ENCODE data around the gene MINDY1.
A peak's percentile ranks its signal among the peaks of the same experiment; 100 is the strongest.

Gene MINDY1

GRCh38 chr1:151012684-151013471 lies 6.2 kb upstream of the MINDY1 start:
- Histone ChIP-seq H3K27me3 (ENCODE audit: control insufficient read depth in 5 of 5, insufficient read depth in 4 of 5, low read length in 5 of 5) (no peaks in the 10 kb centered on the region), H3K36me3 (ENCODE audit: control insufficient read depth in 5 of 5, insufficient read depth in 5 of 5, low read length in 5 of 5) (peaks cover under 1 to 7% (median 3%) of the 10 kb centered on the region in 5 donors), H3K27ac (ENCODE audit: low read depth, low read length) (no peak overlapping the region), H3K4me3 (ENCODE audit: low read depth in 1 of 5, low read length in 5 of 5) (no peak overlapping the region), H3K4me1 (ENCODE audit: control insufficient read depth in 5 of 5, insufficient read depth in 5 of 5, low read length in 5 of 5) (peaks cover 4 to 28% (median 25%) of the 10 kb centered on the region in 5 donors), H3K9me3 (ENCODE audit: control insufficient read depth in 5 of 5, low read length in 5 of 5) (no peaks in the 10 kb centered on the region), H3K9ac (ENCODE audit: low read length in 5 of 5) (no peak overlapping the region)

- Histone ChIP-seq H3K27me3 (ENCODE audit: control insufficient read depth in 5 of 5, insufficient read depth in 4 of 5, low read length in 5 of 5) (no peaks in the 10 kb centered on the region), H3K4me1 (ENCODE audit: control insufficient read depth in 5 of 5, insufficient read depth in 5 of 5, low read length in 5 of 5) (peaks cover 7 to 44% (median 37%) of the 10 kb centered on the region in 5 donors), H3K9me3 (ENCODE audit: control insufficient read depth in 5 of 5, low read length in 5 of 5) (no peaks in the 10 kb centered on the region), H3K4me3 (ENCODE audit: low read depth in 1 of 5, low read length in 5 of 5) (no peak overlapping the region), H3K36me3 (ENCODE audit: control insufficient read depth in 5 of 5, insufficient read depth in 5 of 5, low read length in 5 of 5) (peaks cover 0 to 5% (median 0%) of the 10 kb centered on the region in 5 donors), H3K27ac (ENCODE audit: low read depth, low read length) (no peak overlapping the region), H3K9ac (ENCODE audit: low read length in 5 of 5) (peak overlapping the region in 1 of 5 donors; percentile 7)
Observed at GRCh38 chr1:151011154-151011850, 4.6 kb upstream of the MINDY1 start.

DNA sequence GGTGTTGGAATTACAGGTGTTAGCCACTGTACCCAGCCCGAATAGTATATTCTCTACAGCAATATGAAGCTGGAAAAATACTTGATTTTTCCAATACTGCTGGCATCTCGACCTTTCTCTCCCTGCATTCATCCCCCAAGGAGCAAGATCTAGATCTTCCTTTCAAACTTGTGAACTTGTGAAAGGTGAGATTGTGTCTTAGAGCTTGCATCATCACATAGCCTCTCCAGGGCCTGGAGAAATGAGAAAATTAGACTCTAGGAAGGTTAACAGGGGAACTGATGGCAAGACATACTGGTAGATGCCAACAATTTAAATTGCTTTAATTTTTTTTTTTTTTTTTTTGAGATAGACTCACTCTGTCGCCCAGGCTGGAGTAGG lies 3.6 kb upstream of the MINDY1 start:
- Histone ChIP-seq H3K4me1 (ENCODE audit: control insufficient read depth in 5 of 5, insufficient read depth in 5 of 5, low read length in 5 of 5) (peaks cover 7 to 53% (median 47%) of the 10 kb centered on the region in 5 donors), H3K27me3 (ENCODE audit: control insufficient read depth in 5 of 5, insufficient read depth in 4 of 5, low read length in 5 of 5) (no peaks in the 10 kb centered on the region), H3K9ac (ENCODE audit: low read length in 5 of 5) (no peak overlapping the region), H3K36me3 (ENCODE audit: control insufficient read depth in 5 of 5, insufficient read depth in 5 of 5, low read length in 5 of 5) (peaks cover 0 to 5% (median 0%) of the 10 kb centered on the region in 5 donors), H3K4me3 (ENCODE audit: low read depth in 1 of 5, low read length in 5 of 5) (no peak overlapping the region), H3K27ac (ENCODE audit: low read depth, low read length) (no peak overlapping the region), H3K9me3 (ENCODE audit: control insufficient read depth in 5 of 5, low read length in 5 of 5) (no peaks in the 10 kb centered on the region)

- H3K36me3 ChIP-seq (ENCODE audit: control insufficient read depth in 5 of 5, insufficient read depth in 5 of 5, low read length in 5 of 5) = peaks cover 0 to 5% (median 0%) of the 10 kb centered on the region in 5 donors
- peaks cover 7 to 57% (median 52%) of the 10 kb centered on the region in 5 donors for H3K4me1 ChIP-seq (ENCODE audit: control insufficient read depth in 5 of 5, insufficient read depth in 5 of 5, low read length in 5 of 5)
- peak overlapping the region in 2 of 5 donors; percentile 93 to 99 for H3K4me3 ChIP-seq (ENCODE audit: low read depth in 1 of 5, low read length in 5 of 5)
- H3K9ac ChIP-seq (ENCODE audit: low read length in 5 of 5) = peak overlapping the region in 1 of 5 donors; percentile 13
- H3K27me3 ChIP-seq (ENCODE audit: control insufficient read depth in 5 of 5, insufficient read depth in 4 of 5, low read length in 5 of 5) = no peaks in the 10 kb centered on the region
- H3K9me3 ChIP-seq (ENCODE audit: control insufficient read depth in 5 of 5, low read length in 5 of 5) = no peaks in the 10 kb centered on the region
- H3K27ac ChIP-seq (ENCODE audit: low read depth, low read length) = peak overlapping the region; percentile 95
Observed at GRCh38 chr1:151009674-151010345, 3.1 kb upstream of the MINDY1 start.

DNA sequence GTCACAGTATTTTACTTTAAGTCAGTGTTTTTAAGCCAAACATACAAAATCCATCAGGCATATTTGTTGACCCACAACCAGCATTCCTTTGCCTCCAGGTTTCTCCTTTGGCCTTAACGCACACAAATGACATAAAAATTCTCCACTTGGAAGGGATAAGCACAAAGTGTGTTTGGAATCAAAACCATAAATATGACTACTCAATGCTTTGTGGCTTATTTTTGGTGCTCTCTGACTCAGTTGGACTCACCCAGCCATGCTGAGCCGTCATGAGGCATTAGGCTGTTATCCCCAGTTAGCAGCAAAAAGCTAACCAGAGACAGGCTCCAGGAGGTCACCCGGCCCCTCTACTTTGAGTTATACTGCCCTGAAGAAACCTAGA lies 2.5 kb upstream of the MINDY1 start:
- Histone ChIP-seq H3K4me3 (ENCODE audit: low read depth in 1 of 5, low read length in 5 of 5) (peak overlapping the region; percentile 78 to 100 (median 99)), H3K36me3 (ENCODE audit: control insufficient read depth in 5 of 5, insufficient read depth in 5 of 5, low read length in 5 of 5) (peaks cover 0 to 5% (median 0%) of the 10 kb centered on the region in 5 donors), H3K9ac (ENCODE audit: low read length in 5 of 5) (peak overlapping the region; percentile 61 to 95 (median 89)), H3K4me1 (ENCODE audit: control insufficient read depth in 5 of 5, insufficient read depth in 5 of 5, low read length in 5 of 5) (peaks cover 7 to 62% (median 57%) of the 10 kb centered on the region in 5 donors), H3K9me3 (ENCODE audit: control insufficient read depth in 5 of 5, low read length in 5 of 5) (no peaks in the 10 kb centered on the region), H3K27me3 (ENCODE audit: control insufficient read depth in 5 of 5, insufficient read depth in 4 of 5, low read length in 5 of 5) (no peaks in the 10 kb centered on the region), H3K27ac (ENCODE audit: low read depth, low read length) (peak overlapping the region; percentile 95)

GRCh38 chr1:151008244-151009205 lies 1.8 kb upstream of the MINDY1 start, which contains the start of gene PRUNE1:
Gene PRUNE1, plus strand, starts transcription at chr1:151008449. Its CDS starts 184 bp downstream, at chr1:151008633.
- H3K27ac ChIP-seq (ENCODE audit: low read depth, low read length) = peak within 1 kb of the TSS; percentile 95
- H3K4me1 ChIP-seq (ENCODE audit: control insufficient read depth in 5 of 5, insufficient read depth in 5 of 5, low read length in 5 of 5) = peaks cover 7 to 67% (median 64%) of the 10 kb centered on the region in 5 donors

DNA sequence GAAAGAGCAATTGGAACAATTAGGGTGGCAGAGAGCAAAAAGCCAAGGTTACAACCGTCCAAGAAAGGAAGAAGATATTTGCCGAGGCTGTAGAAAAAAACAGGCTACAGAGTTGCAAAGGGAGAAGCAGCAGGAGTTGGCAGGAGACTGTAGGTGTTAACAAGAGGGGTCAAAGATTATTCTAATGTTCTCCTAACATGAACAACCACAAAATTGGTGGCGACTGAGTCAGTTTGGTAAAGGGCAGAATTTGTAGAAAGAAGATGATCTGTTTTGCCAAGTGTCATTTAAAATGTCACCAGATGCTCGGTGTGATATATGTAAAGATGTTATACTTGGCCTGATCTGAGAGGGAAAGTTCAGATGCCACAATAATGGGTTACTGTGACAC lies 1.1 kb upstream of the MINDY1 start:
- Histone ChIP-seq H3K27ac (ENCODE audit: low read depth, low read length) (peak overlapping the region; percentile 95), H3K4me3 (ENCODE audit: low read depth in 1 of 5, low read length in 5 of 5) (peak overlapping the region; percentile 59 to 99 (median 97)), H3K9me3 (ENCODE audit: control insufficient read depth in 5 of 5, low read length in 5 of 5) (no peaks in the 10 kb centered on the region), H3K36me3 (ENCODE audit: control insufficient read depth in 5 of 5, insufficient read depth in 5 of 5, low read length in 5 of 5) (peaks cover 0 to 2% (median 0%) of the 10 kb centered on the region in 5 donors), H3K27me3 (ENCODE audit: control insufficient read depth in 5 of 5, insufficient read depth in 4 of 5, low read length in 5 of 5) (no peaks in the 10 kb centered on the region), H3K4me1 (ENCODE audit: control insufficient read depth in 5 of 5, insufficient read depth in 5 of 5, low read length in 5 of 5) (peaks cover 7 to 69% (median 65%) of the 10 kb centered on the region in 5 donors), H3K9ac (ENCODE audit: low read length in 5 of 5) (peak overlapping the region; percentile 30 to 86 (median 66))

More at GRCh38 chr1:151008244-151009205, 1.8 kb upstream of the MINDY1 start, which contains the start of gene PRUNE1:
- Histone ChIP-seq H3K27me3 (ENCODE audit: control insufficient read depth in 5 of 5, insufficient read depth in 4 of 5, low read length in 5 of 5) (no peaks in the 10 kb centered on the region), H3K9me3 (ENCODE audit: control insufficient read depth in 5 of 5, low read length in 5 of 5) (no peaks in the 10 kb centered on the region), H3K36me3 (ENCODE audit: control insufficient read depth in 5 of 5, insufficient read depth in 5 of 5, low read length in 5 of 5) (peaks cover 0 to 5% (median 0%) of the 10 kb centered on the region in 5 donors), H3K9ac (ENCODE audit: low read length in 5 of 5) (peak within 1 kb of the TSS; percentile 61 to 95 (median 89)), H3K4me3 (ENCODE audit: low read depth in 1 of 5, low read length in 5 of 5) (peak within 1 kb of the TSS; percentile 78 to 100 (median 99))

GRCh38 chr1:151005729-151006319 lies 878 bp downstream of the MINDY1 start:
- no peaks in the 10 kb centered on the region for H3K27me3 ChIP-seq (ENCODE audit: control insufficient read depth in 5 of 5, insufficient read depth in 4 of 5, low read length in 5 of 5)
- H3K36me3 ChIP-seq (ENCODE audit: control insufficient read depth in 5 of 5, insufficient read depth in 5 of 5, low read length in 5 of 5) = peaks cover 0 to 19% (median 13%) of the 10 kb centered on the region in 5 donors
- no peaks in the 10 kb centered on the region for H3K9me3 ChIP-seq (ENCODE audit: control insufficient read depth in 5 of 5, low read length in 5 of 5)
- H3K4me1 ChIP-seq (ENCODE audit: control insufficient read depth in 5 of 5, insufficient read depth in 5 of 5, low read length in 5 of 5) = peaks cover 7 to 78% (median 64%) of the 10 kb centered on the region in 5 donors
- H3K27ac ChIP-seq (ENCODE audit: low read depth, low read length) = peak overlapping the region; percentile 95
- H3K4me3 ChIP-seq (ENCODE audit: low read depth in 1 of 5, low read length in 5 of 5) = peak overlapping the region; percentile 79 to 97 (median 88)
- H3K9ac ChIP-seq (ENCODE audit: low read length in 5 of 5) = peak overlapping the region; percentile 82 to 96 (median 93)
